GM12801 (cell line): ENCODE data around the gene HADH.

Experiments
- CTCF ChIP-seq: IDR thresholded peaks from one replicate; pipeline ENCODE4 v1.5.1; 2011; ENCODE audit warnings: control low read depth; ENCODE audit not compliant: insufficient read length; ENCODE audit errors: extremely low read depth

HADH gene

DNA sequence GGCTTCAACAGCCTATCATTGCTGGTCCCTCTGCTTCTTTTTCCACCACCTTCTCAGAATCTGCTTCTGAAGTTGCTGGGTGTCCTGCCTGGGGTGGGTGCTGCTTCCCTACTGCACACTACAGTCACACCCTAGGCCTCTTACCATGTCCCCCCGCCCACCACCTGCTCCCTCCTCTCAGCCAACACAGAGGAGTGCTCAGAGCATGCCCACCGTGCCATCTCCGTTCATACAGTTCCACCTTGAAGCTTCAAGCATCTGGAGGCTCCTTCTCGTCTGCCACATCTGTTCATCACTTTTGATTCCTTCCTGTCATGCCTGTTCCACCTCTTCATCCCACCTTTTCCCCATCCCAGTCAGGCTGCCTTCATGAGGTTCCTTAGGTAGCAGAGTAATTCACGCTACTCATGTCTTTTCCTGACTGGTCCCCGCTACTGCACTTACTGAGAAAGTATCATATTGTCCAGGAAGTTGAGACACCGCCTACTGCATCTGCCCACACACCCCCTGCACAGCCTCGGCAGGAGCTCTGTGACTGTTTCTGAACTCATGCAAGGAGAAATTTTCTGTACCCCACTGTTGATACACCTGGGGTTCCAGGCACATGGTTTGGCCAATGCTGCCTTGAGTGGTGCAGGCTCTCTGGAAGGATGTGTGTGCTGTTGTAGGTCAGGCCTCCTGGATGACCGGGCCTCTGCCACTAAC is 39.5 kb downstream of the HADH start:
- no peak for TF ChIP-seq CTCF

- no peak for TF ChIP-seq CTCF
Observed at GRCh38 chr4:108029731-108030130, 40.0 kb downstream of the HADH start.

GRCh38 chr4:108030332-108030731 is 40.6 kb downstream of the HADH start:
- no peak for TF ChIP-seq CTCF

GRCh38 chr4:108031427-108032083 is 41.9 kb downstream of the HADH start:
- TF ChIP-seq CTCF: no peak

DNA sequence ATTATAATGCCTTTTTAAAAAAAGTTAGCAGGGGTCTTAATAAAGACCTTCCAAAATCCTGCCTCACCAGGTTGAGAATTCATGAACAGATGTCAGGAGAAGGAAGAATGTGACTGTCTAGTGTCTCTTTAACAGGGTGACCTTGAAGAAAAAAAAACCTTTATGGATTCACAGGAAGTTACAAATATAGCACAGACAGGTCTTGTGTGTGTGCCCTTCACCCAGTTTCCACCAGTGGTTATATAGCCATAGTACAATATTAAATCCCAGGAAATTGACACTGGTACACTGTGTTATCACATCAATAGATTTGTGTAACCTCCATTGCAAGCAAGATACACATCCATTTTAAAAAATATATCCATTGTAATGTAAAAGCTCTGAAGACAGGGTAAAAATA is 43.7 kb downstream of the HADH start:
- no peak for TF ChIP-seq CTCF

GRCh38 chr4:108034565-108034964 is 44.9 kb downstream of the HADH start:
- no peak for TF ChIP-seq CTCF

GRCh38 chr4:108035691-108036090 is 46.0 kb downstream of the HADH start:
- no peak for TF ChIP-seq CTCF
